Fibroblast of the aortic adventitia (primary cell): Measurements from ENCODE around the gene SCUBE1. TPM values are rescaled to one million over a fixed set of nuclear protein-coding genes. Genes with fewer than 3 reads are reported as not detected.

Source experiments
- DNase-seq: peaks from one replicate; pipeline ENCODE4 v3.0.0-alpha.2; 2010; ENCODE audit warnings: low read depth
- H3K4me3 ChIP-seq: 2 replicates; pipeline ENCODE4 v1.5.1; 2011; ENCODE audit warnings: low read depth, mild to moderate bottlenecking, control low read depth, low read length, moderate library complexity
- total RNA-seq: library from RNA; depleted of rRNA; stranded (reverse); fragments of >200 nt; gene quantifications from 2 replicates; pipeline ENCODE4 v1.2.3, GENCODE V29; 2012; ENCODE audit warnings: low replicate concordance
- TF ChIP-seq, protein P1 (sequence below): IDR thresholded peaks from 2 replicates; pipeline ENCODE4 v1.5.1; 2011; ENCODE audit warnings: mild to moderate bottlenecking, low read length, control low read depth, inconsistent platforms; ENCODE audit not compliant: insufficient read depth

SCUBE1 gene
- total RNA-seq, 1 donor, result not detected

DNA sequence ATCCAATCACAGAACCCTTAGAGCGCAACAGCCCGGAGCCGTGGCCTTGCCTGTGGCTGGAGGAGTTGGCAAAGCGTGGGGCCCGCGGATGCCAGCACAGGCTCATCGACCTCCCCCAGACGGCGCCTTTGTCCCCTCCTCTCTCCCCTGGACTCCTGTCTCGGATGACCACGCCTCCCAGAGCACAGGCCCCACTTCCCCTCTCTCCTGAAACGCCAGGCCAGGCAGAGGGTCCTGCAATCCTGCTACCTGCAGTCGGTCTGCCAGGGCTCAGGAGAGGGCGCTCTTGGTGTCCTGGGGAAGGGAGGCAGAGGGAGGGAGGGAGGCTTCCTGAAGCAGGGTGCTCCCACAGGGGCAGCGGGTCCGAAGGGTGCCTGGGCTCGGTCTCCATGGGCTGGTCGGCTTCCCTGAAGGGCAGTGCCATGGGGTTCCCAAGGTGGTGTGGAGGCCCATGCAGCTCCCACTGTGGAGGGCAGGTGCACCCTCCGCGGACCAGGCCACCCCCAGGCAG, 139.6 kb downstream of the SCUBE1 start:
- H3K4me3 ChIP-seq, result no peak overlapping the region
- DNase-seq, result no peak
- TF ChIP-seq, protein P1, sequence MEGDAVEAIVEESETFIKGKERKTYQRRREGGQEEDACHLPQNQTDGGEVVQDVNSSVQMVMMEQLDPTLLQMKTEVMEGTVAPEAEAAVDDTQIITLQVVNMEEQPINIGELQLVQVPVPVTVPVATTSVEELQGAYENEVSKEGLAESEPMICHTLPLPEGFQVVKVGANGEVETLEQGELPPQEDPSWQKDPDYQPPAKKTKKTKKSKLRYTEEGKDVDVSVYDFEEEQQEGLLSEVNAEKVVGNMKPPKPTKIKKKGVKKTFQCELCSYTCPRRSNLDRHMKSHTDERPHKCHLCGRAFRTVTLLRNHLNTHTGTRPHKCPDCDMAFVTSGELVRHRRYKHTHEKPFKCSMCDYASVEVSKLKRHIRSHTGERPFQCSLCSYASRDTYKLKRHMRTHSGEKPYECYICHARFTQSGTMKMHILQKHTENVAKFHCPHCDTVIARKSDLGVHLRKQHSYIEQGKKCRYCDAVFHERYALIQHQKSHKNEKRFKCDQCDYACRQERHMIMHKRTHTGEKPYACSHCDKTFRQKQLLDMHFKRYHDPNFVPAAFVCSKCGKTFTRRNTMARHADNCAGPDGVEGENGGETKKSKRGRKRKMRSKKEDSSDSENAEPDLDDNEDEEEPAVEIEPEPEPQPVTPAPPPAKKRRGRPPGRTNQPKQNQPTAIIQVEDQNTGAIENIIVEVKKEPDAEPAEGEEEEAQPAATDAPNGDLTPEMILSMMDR, result no peak

DNA sequence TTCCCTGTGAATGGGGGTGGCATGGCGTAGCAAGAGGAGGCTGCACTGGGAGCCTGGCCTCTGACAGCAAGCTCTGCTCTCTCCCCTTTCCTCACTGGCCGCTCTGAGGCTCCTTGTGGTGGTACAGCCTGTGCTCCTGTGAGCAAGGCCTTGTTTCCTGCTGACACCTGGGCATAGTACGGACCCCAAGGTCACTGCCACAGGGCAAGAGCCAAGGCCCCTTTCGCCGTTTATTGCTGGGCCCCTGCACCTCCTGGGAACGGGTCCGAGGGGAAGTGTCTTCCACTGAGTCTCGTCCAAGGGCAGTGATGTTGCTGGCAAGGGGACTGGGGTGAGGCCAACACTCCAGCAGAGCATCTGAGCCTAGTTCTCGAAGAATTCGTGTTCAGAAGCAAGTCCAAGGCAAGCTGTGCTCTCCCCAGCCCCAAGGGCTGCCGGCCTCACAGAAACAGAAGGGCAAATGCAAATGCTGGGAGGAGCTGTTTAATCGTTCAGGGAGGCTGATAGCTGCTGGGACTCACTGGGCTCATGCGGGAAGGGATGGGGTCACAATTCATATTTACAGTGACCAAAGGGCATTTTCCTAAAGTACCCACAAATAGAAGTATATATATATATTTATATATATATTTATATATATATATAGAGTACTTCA, 140.3 kb downstream of the SCUBE1 start:
- TF ChIP-seq, protein P1, result no peak
- no peak overlapping the region for H3K4me3 ChIP-seq
- DNase-seq, result no peak

GRCh38 chr22:43202326-43202725, 140.8 kb downstream of the SCUBE1 start:
- no peak for DNase-seq
- TF ChIP-seq, protein P1, result no peak
- H3K4me3 ChIP-seq, result no peak overlapping the region

DNA sequence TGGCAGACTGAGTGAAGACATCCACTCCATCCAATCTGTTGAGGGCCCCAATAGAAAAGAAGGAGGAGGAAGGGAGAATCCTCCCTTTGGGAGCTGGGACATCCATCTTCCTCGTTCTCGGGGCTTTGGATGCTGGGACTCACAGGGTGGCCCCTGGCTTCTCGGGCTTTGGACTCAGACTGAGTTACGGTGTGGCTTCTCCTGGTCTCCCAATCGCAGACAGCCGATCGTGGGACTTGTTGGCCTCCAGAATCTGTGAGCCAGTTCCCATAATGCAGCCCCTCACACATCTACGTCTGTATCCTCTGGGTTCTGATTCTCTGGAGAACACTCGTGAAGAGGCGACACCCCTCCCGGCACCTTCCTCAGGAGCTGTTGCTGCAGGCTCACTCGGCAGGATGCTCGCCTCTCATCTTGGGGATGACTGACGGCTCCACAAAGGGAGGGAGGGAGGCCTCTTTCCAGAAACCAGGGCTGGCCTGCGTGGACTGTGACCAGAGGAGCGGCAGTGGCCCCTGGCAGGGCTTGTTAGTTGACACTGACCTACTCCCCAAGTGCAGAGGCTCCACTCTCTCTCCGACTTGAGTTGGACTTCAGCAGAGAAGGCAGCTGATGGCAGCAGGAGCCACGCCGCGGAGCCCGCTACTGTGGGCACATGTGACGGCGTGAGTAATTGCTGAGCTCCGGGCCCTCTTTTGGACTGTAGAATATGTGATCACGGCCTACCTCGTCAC, 141.5 kb downstream of the SCUBE1 start:
- DNase-seq, result no peak
- TF ChIP-seq, protein P1, result no peak
- H3K4me3 ChIP-seq, result no peak overlapping the region

DNA sequence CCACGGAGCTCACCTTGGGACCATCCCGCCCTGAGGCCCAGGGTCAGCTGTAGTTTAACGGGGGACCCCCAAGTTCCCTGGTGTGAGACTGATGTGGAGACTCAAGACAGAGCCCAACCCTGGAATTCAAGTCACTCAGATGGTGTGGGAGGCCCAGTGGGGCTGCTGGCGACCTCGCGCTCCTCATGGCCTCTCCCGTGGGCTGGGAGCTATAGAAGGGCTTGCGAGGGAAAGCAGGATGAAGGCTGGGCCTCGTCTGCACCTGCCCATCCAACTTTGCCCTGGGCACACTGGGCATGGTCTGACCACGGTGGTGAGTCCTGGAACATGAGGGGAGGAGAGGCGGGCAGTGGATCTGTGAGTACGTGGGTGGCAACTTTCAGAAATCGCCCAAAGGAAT, 142.6 kb downstream of the SCUBE1 start:
- DNase-seq, result no peak
- H3K4me3 ChIP-seq, result no peak overlapping the region
- TF ChIP-seq, protein P1, result no peak

- TF ChIP-seq, protein P1, result no peak
- no peak for DNase-seq
- H3K4me3 ChIP-seq, result no peak overlapping the region
Observed at GRCh38 chr22:43200031-43200430, 143.1 kb downstream of the SCUBE1 start.
